CD4-positive, alpha-beta T cell treated with Interleukin-10 for 1 hour (primary cell): ENCODE data around the gene CNGB1.
"Not testable (repeated sequence)": the region's sequence is repeated elsewhere in the genome, so short reads cannot be mapped to it uniquely, and the experiment has no call there.

ENCODE experiments used
- DNase-seq: peaks from one replicate; pipeline ENCODE4 v3.0.0-alpha.2; 2020

Gene CNGB1

DNA sequence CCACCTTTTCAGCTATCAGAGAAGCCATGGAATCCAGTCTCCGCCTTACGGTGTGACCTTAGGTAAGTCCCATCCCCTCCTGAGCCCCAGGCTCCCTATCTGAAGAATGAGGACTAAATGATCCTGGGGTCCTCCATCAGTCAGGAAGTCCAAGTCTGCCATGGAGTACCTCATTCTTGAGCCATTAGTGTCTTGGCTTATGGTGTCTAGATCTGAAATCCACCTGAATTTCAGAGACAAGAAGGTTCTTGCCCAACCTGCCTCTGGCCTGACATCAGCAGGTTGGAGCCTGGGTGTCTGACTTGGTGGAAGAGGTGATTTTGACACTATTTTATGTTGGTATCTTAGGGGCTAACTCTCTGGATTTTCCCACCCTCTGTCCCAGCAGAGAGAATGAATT, 47.1 kb downstream of the CNGB1 start:
- DNase-seq = no peak

DNA sequence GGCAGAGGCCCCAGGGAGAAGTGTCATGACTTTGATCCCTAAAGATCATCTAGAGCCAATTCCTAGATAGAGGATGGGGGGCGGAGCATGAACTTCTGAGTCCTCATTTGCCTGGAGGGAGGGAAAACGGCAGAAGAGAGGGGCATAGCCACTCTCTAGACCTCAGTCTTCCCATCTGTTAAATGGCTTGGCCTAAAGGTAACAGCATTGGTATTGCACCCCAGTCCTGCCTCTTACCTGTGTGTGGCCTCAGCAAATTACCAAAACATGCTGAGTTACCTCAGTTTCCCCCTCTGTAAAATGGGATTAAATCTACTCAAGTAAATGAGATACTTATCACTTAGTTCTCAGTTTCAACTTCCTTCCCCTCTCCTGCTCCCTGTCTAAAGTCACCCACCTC, 47.5 kb downstream of the CNGB1 start:
- no peak for DNase-seq

GRCh38 chr16:57920880-57921229, 50.1 kb downstream of the CNGB1 start:
- no peak for DNase-seq

- DNase-seq = no peak
Measured at GRCh38 chr16:57920215-57920879, 50.6 kb downstream of the CNGB1 start.

- DNase-seq = no peak
Measured at GRCh38 chr16:57918994-57919393, 51.9 kb downstream of the CNGB1 start.

DNA sequence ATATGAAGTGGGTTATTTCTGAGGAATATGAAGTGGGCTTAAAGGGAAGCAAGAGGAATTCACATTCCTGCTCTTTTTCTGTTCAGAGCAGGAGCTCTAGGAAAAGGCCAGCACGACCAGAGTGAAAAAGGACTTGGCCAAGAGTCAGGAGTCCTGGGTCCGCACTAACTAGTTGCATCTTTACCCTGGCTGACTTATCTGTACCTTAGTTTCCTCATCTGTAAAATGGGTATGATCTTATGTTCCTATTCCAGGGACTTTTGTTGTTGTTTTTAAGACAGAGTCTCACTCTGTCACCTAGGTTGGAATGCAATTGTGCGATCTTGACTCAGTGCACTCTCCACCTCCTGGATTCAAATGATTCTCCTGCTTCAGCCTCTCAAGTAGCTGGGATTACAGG, 52.5 kb downstream of the CNGB1 start:
- DNase-seq = no peak

DNA sequence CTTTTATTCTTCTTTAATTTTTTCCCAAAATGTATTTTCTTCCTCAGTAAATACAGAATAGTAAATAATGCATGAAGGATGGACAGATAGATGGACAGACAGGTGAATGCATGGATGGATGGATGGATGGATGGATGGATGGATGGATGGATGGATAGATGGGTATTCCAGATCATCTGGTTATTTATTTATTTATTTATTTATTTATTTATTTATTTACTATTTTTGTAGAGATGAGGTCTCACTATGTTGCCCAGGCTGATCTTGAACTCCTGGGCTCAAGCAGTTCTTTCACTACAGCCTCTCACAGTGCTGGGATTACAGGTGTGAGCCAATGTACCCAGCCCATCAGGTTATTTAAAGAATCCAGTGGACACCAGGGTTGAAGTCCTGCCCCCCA, 53.0 kb downstream of the CNGB1 start:
- DNase-seq = not testable (repeated sequence)

GRCh38 chr16:57917489-57917888, 53.4 kb downstream of the CNGB1 start:
- DNase-seq = not testable (repeated sequence)

DNA sequence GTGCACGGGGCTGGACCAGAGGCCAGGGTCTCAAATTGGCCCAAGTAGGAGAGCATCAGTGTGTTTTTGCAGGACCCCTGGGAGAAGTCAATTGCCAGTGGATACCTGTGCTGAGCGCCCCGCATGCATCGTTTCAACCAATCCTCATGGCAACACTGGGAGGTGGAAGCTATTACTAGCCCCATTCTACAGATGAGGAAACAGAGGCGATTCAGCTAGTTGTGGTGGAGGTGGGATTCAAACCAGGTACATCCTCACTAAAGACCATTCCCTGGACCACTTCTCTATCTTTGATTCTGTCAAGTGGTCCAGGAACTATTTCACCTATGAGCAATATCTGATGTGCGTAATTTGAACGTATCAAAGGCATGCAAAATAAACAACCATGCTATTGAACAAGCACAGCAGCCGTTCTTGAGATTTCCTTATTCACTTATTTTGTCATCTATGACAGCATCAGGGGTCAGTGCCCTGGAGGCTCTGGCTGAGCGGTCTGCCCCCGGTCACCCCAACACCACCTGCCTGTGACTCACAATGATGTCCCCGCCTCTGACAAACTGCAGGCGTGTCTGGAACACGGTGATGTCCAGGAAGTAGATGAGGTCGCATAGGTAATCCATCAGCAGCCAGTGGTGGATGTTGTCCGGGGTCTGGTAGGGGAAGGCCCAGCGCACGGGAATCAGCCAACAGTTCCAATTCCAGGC, 54.0 kb downstream of the CNGB1 start:
- no peak for DNase-seq

- DNase-seq = no peak
Measured at GRCh38 chr16:57915811-57916488, 55.0 kb downstream of the CNGB1 start.

GRCh38 chr16:57915267-57915666, 55.7 kb downstream of the CNGB1 start:
- DNase-seq = no peak

- no peak for DNase-seq
Measured at GRCh38 chr16:57914244-57915173, 56.4 kb downstream of the CNGB1 start.

DNA sequence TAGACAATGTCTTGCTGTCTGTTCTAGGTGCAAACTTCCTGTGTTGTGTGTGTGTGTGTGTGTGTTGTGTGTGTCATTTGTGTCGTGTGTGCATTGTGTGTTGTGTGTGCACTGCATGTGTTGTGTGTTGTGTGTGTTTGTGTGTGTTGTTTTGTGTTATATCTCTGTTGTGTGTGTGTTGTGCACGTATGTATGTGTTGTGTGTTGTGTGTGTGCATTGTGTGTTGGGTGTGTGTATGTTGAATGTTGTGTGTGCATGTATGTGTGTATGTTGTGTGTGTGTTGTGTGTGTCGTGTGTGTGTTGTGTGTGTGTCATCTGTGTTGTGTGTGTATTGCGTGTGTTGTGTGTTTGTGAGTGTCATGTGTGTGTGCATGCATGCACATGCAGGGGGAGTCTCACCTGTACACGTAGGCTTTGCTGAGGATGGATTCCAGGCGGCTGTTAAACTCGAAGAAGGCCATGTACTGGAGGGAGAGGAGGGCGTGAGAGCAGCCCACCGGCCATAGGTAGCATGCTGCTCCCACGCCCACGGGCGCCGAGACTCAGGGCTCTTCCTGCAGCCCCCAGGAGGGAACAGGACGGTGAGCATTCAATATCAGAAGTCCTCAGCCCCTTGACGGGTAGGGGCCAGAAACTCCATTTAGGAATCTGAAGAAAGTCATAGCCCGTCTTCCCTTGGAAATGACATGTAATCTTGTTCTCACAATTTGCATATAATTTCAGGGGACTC, 58.2 kb downstream of the CNGB1 start:
- DNase-seq = no peak

- no peak for DNase-seq
Measured at GRCh38 chr16:57911743-57912142, 59.2 kb downstream of the CNGB1 start.

GRCh38 chr16:57910696-57911095, 60.2 kb downstream of the CNGB1 start:
- no peak for DNase-seq

DNA sequence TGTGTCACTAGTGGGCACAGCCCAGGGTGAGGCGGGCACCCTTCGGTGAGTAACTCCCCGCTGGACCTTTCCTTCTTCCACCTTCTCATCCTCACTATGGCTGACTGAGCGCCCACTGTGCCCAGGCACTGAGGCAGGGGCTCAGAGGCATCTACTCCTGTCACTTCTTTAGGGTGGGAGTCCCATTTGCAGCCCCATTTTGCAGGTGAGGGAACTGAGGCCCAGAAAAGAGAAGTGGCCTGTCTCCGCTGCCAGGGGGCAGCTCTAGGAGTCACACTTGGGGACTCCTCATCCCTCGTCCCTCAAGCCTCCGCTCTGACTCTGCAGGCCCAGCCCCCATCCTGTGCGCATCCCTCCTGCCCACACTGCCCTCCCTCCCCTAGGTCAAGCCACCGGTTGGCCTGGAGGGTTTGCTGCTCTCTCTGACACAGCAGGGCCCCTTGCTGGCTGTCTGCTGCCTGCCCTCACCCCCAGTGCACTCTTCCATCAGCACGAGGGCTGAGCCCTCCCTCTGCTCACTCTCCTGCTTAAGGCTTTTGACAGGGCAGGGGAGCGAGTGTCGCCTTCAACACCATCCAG, 62.4 kb downstream of the CNGB1 start:
- no peak for DNase-seq

GRCh38 chr16:57906382-57907316, 64.3 kb downstream of the CNGB1 start:
- DNase-seq = peak; percentile 32

DNA sequence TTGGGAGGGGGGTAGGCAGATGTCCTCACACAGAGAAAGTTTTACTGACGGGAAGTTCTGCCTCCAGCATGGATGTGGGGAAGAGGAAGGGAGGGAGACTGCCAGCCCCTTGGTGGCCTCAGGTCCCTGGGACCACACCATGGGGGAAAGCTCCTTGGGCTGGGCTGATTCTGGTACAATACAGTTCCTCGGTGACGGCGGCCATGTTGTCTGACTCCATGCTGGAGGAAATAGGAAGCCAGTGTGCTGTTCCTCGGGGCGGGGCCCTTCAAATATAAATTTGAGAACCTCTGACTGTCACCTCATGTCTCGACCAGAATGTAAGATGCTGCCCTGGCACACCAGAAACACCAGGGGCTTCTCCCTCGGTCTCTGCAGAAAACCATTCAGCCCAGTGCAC, 66.8 kb downstream of the CNGB1 start:
- no peak for DNase-seq

DNA sequence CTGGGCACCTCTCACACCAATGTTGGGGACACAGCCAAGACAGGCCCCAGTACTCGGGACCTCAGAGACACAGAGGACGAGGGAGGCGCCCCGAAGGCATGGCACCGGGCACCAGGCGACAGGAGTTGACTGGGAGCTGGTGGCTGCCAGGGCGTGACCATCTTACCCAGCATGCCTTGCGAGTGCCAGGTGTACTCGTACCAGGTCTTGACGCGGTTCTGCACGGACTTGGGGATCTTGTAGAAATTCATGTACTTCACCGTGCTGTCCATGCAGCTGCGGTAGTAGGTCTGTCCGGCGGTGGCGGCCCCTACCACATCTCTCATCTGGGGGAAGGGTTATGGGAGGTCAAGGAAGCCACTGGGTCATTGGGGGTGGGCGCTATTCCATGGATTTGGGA, 67.3 kb downstream of the CNGB1 start:
- DNase-seq = no peak

DNA sequence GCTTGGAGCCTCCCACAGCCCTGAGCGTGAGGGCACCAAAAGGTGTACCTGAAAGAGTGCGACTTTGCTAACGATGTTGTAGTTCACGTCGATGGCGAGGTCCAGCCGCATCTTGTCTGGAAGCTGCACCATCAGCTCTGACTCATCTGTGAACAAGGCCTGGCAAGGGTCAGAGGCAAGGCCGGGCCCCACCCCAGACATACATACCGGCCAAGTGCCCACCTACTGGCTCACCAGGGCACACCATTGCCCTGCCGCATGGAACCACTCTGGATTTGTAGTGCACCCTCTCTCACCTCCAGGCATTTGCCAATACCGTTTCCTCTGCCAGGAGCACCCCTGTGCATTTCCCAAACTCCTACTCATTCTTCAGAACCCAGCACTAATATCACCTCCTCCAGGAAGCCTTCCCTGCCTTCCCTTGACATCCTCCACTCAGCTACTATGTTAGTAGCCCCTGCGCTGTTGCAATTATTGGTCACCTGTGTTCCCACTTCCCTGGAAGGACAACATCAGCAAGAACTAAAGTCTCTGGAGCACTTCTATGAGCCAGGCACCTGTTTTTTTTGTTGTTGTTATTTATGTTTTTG, 69.4 kb downstream of the CNGB1 start:
- DNase-seq = no peak
